ENCODE results near the gene C1orf216. TPM values are rescaled to one million over a fixed set of nuclear protein-coding genes. Genes with fewer than 3 reads are reported as not detected.
"Not testable (repeated sequence)": the region's sequence is repeated elsewhere in the genome, so short reads cannot be mapped to it uniquely, and the experiment has no call there.

Gene C1orf216
- total and polyA plus RNA-seq, 2 experiments from 2014 or later: 8.9 to 9.1 TPM

- no peak for DNase-seq (ENCODE audit: low spot score)
- no peak for TF ChIP-seq CTCF (IDR thresholded peaks at IDR 0.05; ENCODE audit: poor library complexity)
- no peak for TF ChIP-seq EZH2 (IDR thresholded peaks at IDR 0.05; ENCODE audit: borderline replicate concordance)
- TF ChIP-seq EZH2phosphoT487 (IDR thresholded peaks at IDR 0.05; ENCODE audit: low read depth, severe bottlenecking, unreplicated experiment): no peak
- WGBS (ENCODE audit: low lambda C conversion rate, missing lambda C conversion rate): 80% methylated on average over 2 of the region's 2 CpGs
- H3K4me3 ChIP-seq: no peak overlapping the region
- no peaks in the 10 kb centered on the region for H3K79me2 ChIP-seq
- H3K27ac ChIP-seq: no peak overlapping the region
- H3K9me2 ChIP-seq (replicated peaks; ENCODE audit: insufficient read depth): no peaks in the 10 kb centered on the region
- H3K36me3 ChIP-seq (replicated peaks; ENCODE audit: insufficient read depth, low read depth): no peaks in the 10 kb centered on the region
- H3K27me3 ChIP-seq: peaks cover 7% of the 10 kb centered on the region
- no peak overlapping the region for H2AFZ ChIP-seq
- no peaks in the 10 kb centered on the region for H3K9me3 ChIP-seq (ENCODE audit: low read depth)
- no peak overlapping the region for H3K4me2 ChIP-seq
- no peaks in the 10 kb centered on the region for H4K20me1 ChIP-seq (ENCODE audit: insufficient read depth, poor library complexity, severe bottlenecking)
- no peaks in the 10 kb centered on the region for H3K4me1 ChIP-seq (ENCODE audit: insufficient read depth)
Observed at GRCh38 chr1:35692317-35692716, 26.4 kb downstream of the C1orf216 start.

- 80% methylated on average over 8 of the region's 8 CpGs for WGBS (ENCODE audit: low lambda C conversion rate, missing lambda C conversion rate)
- TF ChIP-seq EZH2phosphoT487 (IDR thresholded peaks at IDR 0.05; ENCODE audit: low read depth, severe bottlenecking, unreplicated experiment) (no peak), EZH2 (IDR thresholded peaks at IDR 0.05; ENCODE audit: borderline replicate concordance) (no peak), CTCF (IDR thresholded peaks at IDR 0.05; ENCODE audit: poor library complexity) (no peak)
- peaks cover 7% of the 10 kb centered on the region for H3K27me3 ChIP-seq
Observed at GRCh38 chr1:35691571-35692220, 27.0 kb downstream of the C1orf216 start.

GRCh38 chr1:35691080-35691479 is 27.6 kb downstream of the C1orf216 start:
- Histone ChIP-seq H3K4me2 (no peak overlapping the region), H3K9me2 (replicated peaks; ENCODE audit: insufficient read depth) (no peaks in the 10 kb centered on the region), H3K4me1 (ENCODE audit: insufficient read depth) (no peaks in the 10 kb centered on the region), H2AFZ (no peak overlapping the region), H3K27ac (no peak overlapping the region), H3K79me2 (no peaks in the 10 kb centered on the region), H3K27me3 (peaks cover 7% of the 10 kb centered on the region), H3K36me3 (replicated peaks; ENCODE audit: insufficient read depth, low read depth) (no peaks in the 10 kb centered on the region), H4K20me1 (ENCODE audit: insufficient read depth, poor library complexity, severe bottlenecking) (no peaks in the 10 kb centered on the region), H3K4me3 (no peak overlapping the region), H3K9me3 (ENCODE audit: low read depth) (no peaks in the 10 kb centered on the region)
- DNase-seq (ENCODE audit: low spot score): no peak
- TF ChIP-seq EZH2 (IDR thresholded peaks at IDR 0.05; ENCODE audit: borderline replicate concordance) (no peak), CTCF (IDR thresholded peaks at IDR 0.05; ENCODE audit: poor library complexity) (no peak), EZH2phosphoT487 (IDR thresholded peaks at IDR 0.05; ENCODE audit: low read depth, severe bottlenecking, unreplicated experiment) (no peak)
- WGBS (ENCODE audit: low lambda C conversion rate, missing lambda C conversion rate): 33% methylated on average over 9 of the region's 9 CpGs

More at GRCh38 chr1:35691571-35692220, 27.0 kb downstream of the C1orf216 start:
- no peak overlapping the region for H3K4me3 ChIP-seq
- no peak overlapping the region for H2AFZ ChIP-seq
- no peaks in the 10 kb centered on the region for H4K20me1 ChIP-seq (ENCODE audit: insufficient read depth, poor library complexity, severe bottlenecking)
- no peaks in the 10 kb centered on the region for H3K9me2 ChIP-seq (replicated peaks; ENCODE audit: insufficient read depth)
- no peak overlapping the region for H3K4me2 ChIP-seq
- no peaks in the 10 kb centered on the region for H3K9me3 ChIP-seq (ENCODE audit: low read depth)
- no peak overlapping the region for H3K27ac ChIP-seq
- H3K36me3 ChIP-seq (replicated peaks; ENCODE audit: insufficient read depth, low read depth): no peaks in the 10 kb centered on the region
- H3K79me2 ChIP-seq: no peaks in the 10 kb centered on the region
- DNase-seq (ENCODE audit: low spot score): no peak
- H3K4me1 ChIP-seq (ENCODE audit: insufficient read depth): no peaks in the 10 kb centered on the region

GRCh38 chr1:35690103-35690502 is 28.6 kb downstream of the C1orf216 start:
- not testable (repeated sequence) for H3K4me1 ChIP-seq (ENCODE audit: insufficient read depth); H4K20me1 ChIP-seq (ENCODE audit: insufficient read depth, poor library complexity, severe bottlenecking); H3K4me3 ChIP-seq; H3K9me2 ChIP-seq (replicated peaks; ENCODE audit: insufficient read depth); H2AFZ ChIP-seq; H3K36me3 ChIP-seq (replicated peaks; ENCODE audit: insufficient read depth, low read depth); H3K79me2 ChIP-seq; H3K27ac ChIP-seq; H3K9me3 ChIP-seq (ENCODE audit: low read depth); DNase-seq (ENCODE audit: low spot score); H3K4me2 ChIP-seq
- peaks cover 14% of the 10 kb centered on the region for H3K27me3 ChIP-seq
- WGBS (ENCODE audit: low lambda C conversion rate, missing lambda C conversion rate): 96% methylated on average over 4 of the region's 4 CpGs

All from hepatocyte (in vitro differentiated cells).